ENCODE measurements around the gene NDUFS8.

The NDUFS8 gene

GRCh38 chr11:68042219-68043028, 11.9 kb downstream of the NDUFS8 start:
- no peaks in the 10 kb centered on the region for H3K27me3 ChIP-seq (ENCODE audit: insufficient read depth, insufficient read length)
- no peak overlapping the region for H3K4me3 ChIP-seq (ENCODE audit: insufficient read length, low read depth)
- peaks cover 30% of the 10 kb centered on the region for H3K36me3 ChIP-seq (ENCODE audit: insufficient read depth, insufficient read length, low read length)
- no peak for TF ChIP-seq SUZ12 (IDR thresholded peaks at IDR 0.05; ENCODE audit: extremely low read depth, insufficient read depth, insufficient read length)
- TF ChIP-seq YY1 (IDR thresholded peaks at IDR 0.05; ENCODE audit: insufficient read depth, insufficient read length), result no peak
- TF ChIP-seq ZNF274 (IDR thresholded peaks at IDR 0.05; ENCODE audit: low read depth, low read length), result no peak
- peak overlapping the region; percentile 28 for H3K9ac ChIP-seq (ENCODE audit: insufficient read length, low read depth)
- no peak for DNase-seq (ENCODE audit: low read depth, low spot score)
- no peaks in the 10 kb centered on the region for H3K9me3 ChIP-seq (ENCODE audit: insufficient read depth, low read length)
- peaks cover 46% of the 10 kb centered on the region for H3K4me1 ChIP-seq (ENCODE audit: insufficient read depth, insufficient read length)

DNA sequence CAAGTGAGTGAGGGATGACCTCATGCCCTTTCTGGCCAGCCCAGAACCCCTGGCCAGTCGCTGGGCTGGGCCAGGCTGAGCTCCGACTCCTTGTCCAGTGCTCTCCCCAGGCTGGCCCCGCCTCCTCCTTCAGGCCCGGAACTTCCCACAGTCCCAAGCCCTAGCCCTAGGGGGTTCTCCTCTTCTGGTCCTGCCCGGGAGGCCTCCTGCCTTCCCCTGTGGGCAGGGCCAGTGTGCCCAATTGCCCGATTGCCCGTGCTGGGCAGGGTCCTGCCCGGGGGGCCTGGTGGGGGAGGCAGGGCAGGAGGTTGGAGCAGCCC, 12.5 kb downstream of the NDUFS8 start:
- TF ChIP-seq SUZ12 (IDR thresholded peaks at IDR 0.05; ENCODE audit: extremely low read depth, insufficient read depth, insufficient read length) (no peak), ZNF274 (IDR thresholded peaks at IDR 0.05; ENCODE audit: low read depth, low read length) (no peak), YY1 (IDR thresholded peaks at IDR 0.05; ENCODE audit: insufficient read depth, insufficient read length) (no peak)
- Histone ChIP-seq H3K27me3 (ENCODE audit: insufficient read depth, insufficient read length) (no peaks in the 10 kb centered on the region), H3K4me1 (ENCODE audit: insufficient read depth, insufficient read length) (peaks cover 40% of the 10 kb centered on the region), H3K4me3 (ENCODE audit: insufficient read length, low read depth) (no peak overlapping the region), H3K9ac (ENCODE audit: insufficient read length, low read depth) (no peak overlapping the region), H3K9me3 (ENCODE audit: insufficient read depth, low read length) (no peaks in the 10 kb centered on the region), H3K36me3 (ENCODE audit: insufficient read depth, insufficient read length, low read length) (peaks cover 35% of the 10 kb centered on the region)
- no peak for DNase-seq (ENCODE audit: low read depth, low spot score)

GRCh38 chr11:68043349-68044144, 13.1 kb downstream of the NDUFS8 start:
- no peaks in the 10 kb centered on the region for H3K9me3 ChIP-seq (ENCODE audit: insufficient read depth, low read length)
- DNase-seq (ENCODE audit: low read depth, low spot score), result no peak

GRCh38 chr11:68044145-68044813, 13.8 kb downstream of the NDUFS8 start:
- no peaks in the 10 kb centered on the region for H3K27me3 ChIP-seq (ENCODE audit: insufficient read depth, insufficient read length)
- H3K36me3 ChIP-seq (ENCODE audit: insufficient read depth, insufficient read length, low read length), result peaks cover 45% of the 10 kb centered on the region
- H3K9ac ChIP-seq (ENCODE audit: insufficient read length, low read depth), result no peak overlapping the region
- no peak overlapping the region for H3K4me3 ChIP-seq (ENCODE audit: insufficient read length, low read depth)
- DNase-seq (ENCODE audit: low read depth, low spot score), result no peak
- no peak for TF ChIP-seq ZNF274 (IDR thresholded peaks at IDR 0.05; ENCODE audit: low read depth, low read length)
- TF ChIP-seq SUZ12 (IDR thresholded peaks at IDR 0.05; ENCODE audit: extremely low read depth, insufficient read depth, insufficient read length), result no peak
- no peak for TF ChIP-seq YY1 (IDR thresholded peaks at IDR 0.05; ENCODE audit: insufficient read depth, insufficient read length)
- H3K9me3 ChIP-seq (ENCODE audit: insufficient read depth, low read length), result no peaks in the 10 kb centered on the region
- H3K4me1 ChIP-seq (ENCODE audit: insufficient read depth, insufficient read length), result peaks cover 30% of the 10 kb centered on the region

More at GRCh38 chr11:68043349-68044144, 13.1 kb downstream of the NDUFS8 start:
- Histone ChIP-seq H3K4me3 (ENCODE audit: insufficient read length, low read depth) (no peak overlapping the region), H3K27me3 (ENCODE audit: insufficient read depth, insufficient read length) (no peaks in the 10 kb centered on the region), H3K4me1 (ENCODE audit: insufficient read depth, insufficient read length) (peaks cover 35% of the 10 kb centered on the region), H3K9ac (ENCODE audit: insufficient read length, low read depth) (no peak overlapping the region), H3K36me3 (ENCODE audit: insufficient read depth, insufficient read length, low read length) (peaks cover 38% of the 10 kb centered on the region)
- TF ChIP-seq SUZ12 (IDR thresholded peaks at IDR 0.05; ENCODE audit: extremely low read depth, insufficient read depth, insufficient read length), result no peak
- no peak for TF ChIP-seq ZNF274 (IDR thresholded peaks at IDR 0.05; ENCODE audit: low read depth, low read length)
- no peak for TF ChIP-seq YY1 (IDR thresholded peaks at IDR 0.05; ENCODE audit: insufficient read depth, insufficient read length)

DNA sequence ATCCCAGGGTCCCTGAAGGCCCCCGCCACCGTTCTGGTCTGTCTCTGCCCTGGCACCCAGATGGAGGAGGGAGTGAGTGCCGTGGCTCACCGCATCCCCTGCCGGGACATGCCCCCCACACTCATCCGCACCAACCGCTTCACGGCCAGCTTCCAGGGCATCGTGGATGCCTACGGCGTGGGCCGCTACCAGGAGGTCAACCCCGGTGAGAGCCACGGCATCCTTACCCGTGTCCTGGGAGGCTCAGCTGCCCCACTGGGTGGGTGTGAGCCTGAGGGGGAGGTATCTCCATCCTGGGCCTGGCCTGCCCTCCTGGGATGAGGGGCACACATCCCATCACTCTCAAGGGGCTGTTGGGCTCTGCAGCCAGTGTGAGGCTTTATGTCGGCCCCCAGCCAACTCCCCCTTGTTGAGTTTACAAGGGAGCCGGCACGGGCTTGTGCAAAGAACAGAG, 14.4 kb downstream of the NDUFS8 start:
- no peak overlapping the region for H3K9ac ChIP-seq (ENCODE audit: insufficient read length, low read depth)
- H3K4me3 ChIP-seq (ENCODE audit: insufficient read length, low read depth), result no peak overlapping the region
- H3K9me3 ChIP-seq (ENCODE audit: insufficient read depth, low read length), result no peaks in the 10 kb centered on the region
- DNase-seq (ENCODE audit: low read depth, low spot score), result no peak
- peaks cover 52% of the 10 kb centered on the region for H3K36me3 ChIP-seq (ENCODE audit: insufficient read depth, insufficient read length, low read length)
- TF ChIP-seq YY1 (IDR thresholded peaks at IDR 0.05; ENCODE audit: insufficient read depth, insufficient read length), result no peak
- TF ChIP-seq SUZ12 (IDR thresholded peaks at IDR 0.05; ENCODE audit: extremely low read depth, insufficient read depth, insufficient read length), result no peak
- TF ChIP-seq ZNF274 (IDR thresholded peaks at IDR 0.05; ENCODE audit: low read depth, low read length), result no peak
- H3K27me3 ChIP-seq (ENCODE audit: insufficient read depth, insufficient read length), result no peaks in the 10 kb centered on the region
- H3K4me1 ChIP-seq (ENCODE audit: insufficient read depth, insufficient read length), result peaks cover 25% of the 10 kb centered on the region

GRCh38 chr11:68047437-68048290, 17.2 kb downstream of the NDUFS8 start:
- H3K27me3 ChIP-seq (ENCODE audit: insufficient read depth, insufficient read length), result no peaks in the 10 kb centered on the region
- peak overlapping the region; percentile 32 for H3K9ac ChIP-seq (ENCODE audit: insufficient read length, low read depth)
- TF ChIP-seq SUZ12 (IDR thresholded peaks at IDR 0.05; ENCODE audit: extremely low read depth, insufficient read depth, insufficient read length) (no peak), YY1 (IDR thresholded peaks at IDR 0.05; ENCODE audit: insufficient read depth, insufficient read length) (no peak), ZNF274 (IDR thresholded peaks at IDR 0.05; ENCODE audit: low read depth, low read length) (no peak)
- H3K36me3 ChIP-seq (ENCODE audit: insufficient read depth, insufficient read length, low read length), result peaks cover 75% of the 10 kb centered on the region
- no peaks in the 10 kb centered on the region for H3K9me3 ChIP-seq (ENCODE audit: insufficient read depth, low read length)
- DNase-seq (ENCODE audit: low read depth, low spot score), result no peak
- no peak overlapping the region for H3K4me3 ChIP-seq (ENCODE audit: insufficient read length, low read depth)
- peaks cover 17% of the 10 kb centered on the region for H3K4me1 ChIP-seq (ENCODE audit: insufficient read depth, insufficient read length)

Data from NT2/D1 (cell line).